ENCODE results near the gene GPR160. TPM values are rescaled to one million over a fixed set of nuclear protein-coding genes. Genes with fewer than 3 reads are reported as not detected.
A peak's percentile ranks its signal among the peaks of the same experiment; 100 is the strongest.

The GPR160 gene
- total and polyA plus RNA-seq, 12 donors: 0.22 to 1.9 (median 0.83) TPM

DNA sequence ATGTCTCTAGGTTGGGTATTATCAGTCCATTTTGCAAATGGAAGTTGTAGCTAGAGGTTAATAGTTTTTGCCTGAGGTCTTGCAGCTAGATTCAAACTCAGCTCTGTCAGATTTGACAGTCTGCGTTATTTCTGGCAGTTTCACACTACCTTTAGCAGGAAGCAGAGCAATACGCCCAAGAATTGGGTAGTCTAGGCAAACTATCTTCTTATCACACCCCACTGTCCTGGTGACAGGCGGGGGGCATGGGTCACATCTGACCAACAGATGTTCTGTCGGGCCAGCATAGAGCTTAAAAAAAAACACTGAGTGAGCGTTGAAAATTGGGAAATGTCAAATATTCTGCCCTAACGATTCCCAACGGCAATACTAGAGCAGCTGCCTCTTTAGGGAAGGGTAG, 5.7 kb downstream of the GPR160 start:
- TF ChIP-seq, protein P1, sequence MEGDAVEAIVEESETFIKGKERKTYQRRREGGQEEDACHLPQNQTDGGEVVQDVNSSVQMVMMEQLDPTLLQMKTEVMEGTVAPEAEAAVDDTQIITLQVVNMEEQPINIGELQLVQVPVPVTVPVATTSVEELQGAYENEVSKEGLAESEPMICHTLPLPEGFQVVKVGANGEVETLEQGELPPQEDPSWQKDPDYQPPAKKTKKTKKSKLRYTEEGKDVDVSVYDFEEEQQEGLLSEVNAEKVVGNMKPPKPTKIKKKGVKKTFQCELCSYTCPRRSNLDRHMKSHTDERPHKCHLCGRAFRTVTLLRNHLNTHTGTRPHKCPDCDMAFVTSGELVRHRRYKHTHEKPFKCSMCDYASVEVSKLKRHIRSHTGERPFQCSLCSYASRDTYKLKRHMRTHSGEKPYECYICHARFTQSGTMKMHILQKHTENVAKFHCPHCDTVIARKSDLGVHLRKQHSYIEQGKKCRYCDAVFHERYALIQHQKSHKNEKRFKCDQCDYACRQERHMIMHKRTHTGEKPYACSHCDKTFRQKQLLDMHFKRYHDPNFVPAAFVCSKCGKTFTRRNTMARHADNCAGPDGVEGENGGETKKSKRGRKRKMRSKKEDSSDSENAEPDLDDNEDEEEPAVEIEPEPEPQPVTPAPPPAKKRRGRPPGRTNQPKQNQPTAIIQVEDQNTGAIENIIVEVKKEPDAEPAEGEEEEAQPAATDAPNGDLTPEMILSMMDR (IDR thresholded peaks at IDR 0.05): no peak
- Histone ChIP-seq H3K36me3 (no peaks in the 10 kb centered on the region), H3K4me3 (no peak overlapping the region), H3K9me3 (no peaks in the 10 kb centered on the region), H3K27ac (no peak overlapping the region), H3K27me3 (peaks cover 0 to 31% (median 5%) of the 10 kb centered on the region in 7 donors), H3K4me1 (peaks cover 0 to 20% (median 3%) of the 10 kb centered on the region in 9 donors)
- WGBS, 2 donors: 69 to 71% methylated on average over 7 of the region's 7 CpGs
- DNase-seq: no peak
- no peak for ATAC-seq
- intact Hi-C loops (cut with DNase I): no loop called here

DNA sequence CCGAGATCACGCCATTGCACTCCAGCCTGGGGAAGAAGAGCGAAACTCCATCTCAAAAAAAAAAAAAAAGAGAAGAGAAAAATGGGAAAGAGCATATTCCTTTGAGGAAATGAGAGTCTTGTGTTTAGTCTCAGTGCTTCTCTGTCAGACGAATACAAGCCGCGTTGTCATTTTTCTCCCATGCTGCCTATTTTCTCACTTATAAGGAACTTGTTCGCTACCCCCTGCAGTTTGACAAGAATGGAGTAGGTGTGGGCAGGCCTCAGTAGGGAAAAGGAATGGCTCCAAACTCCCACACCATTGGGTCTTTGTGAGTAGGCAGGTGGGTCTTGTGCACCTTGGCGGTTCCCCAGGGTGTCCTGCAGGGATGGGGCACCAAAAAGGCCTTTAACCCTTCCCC, 6.5 kb downstream of the GPR160 start:
- H3K27ac ChIP-seq: peak overlapping the region in 2 of 10 donors; percentile 9 to 88
- H3K36me3 ChIP-seq: no peaks in the 10 kb centered on the region
- no peaks in the 10 kb centered on the region for H3K9me3 ChIP-seq
- peak overlapping the region in 1 of 10 donors; percentile 20 for H3K4me3 ChIP-seq
- TF ChIP-seq, protein P1 (IDR thresholded peaks at IDR 0.05): no peak
- ATAC-seq: peak in 2 of 8 donors; percentile 47 to 65
- H3K4me1 ChIP-seq: peaks cover 0 to 16% (median 0%) of the 10 kb centered on the region in 9 donors
- 87 to 93% methylated on average over 8 of the region's 8 CpGs for WGBS, 2 donors
- DNase-seq: no peak
- intact Hi-C loops (cut with DNase I): no loop called here
- H3K27me3 ChIP-seq: peaks cover 0 to 24% (median under 1%) of the 10 kb centered on the region in 7 donors

DNA sequence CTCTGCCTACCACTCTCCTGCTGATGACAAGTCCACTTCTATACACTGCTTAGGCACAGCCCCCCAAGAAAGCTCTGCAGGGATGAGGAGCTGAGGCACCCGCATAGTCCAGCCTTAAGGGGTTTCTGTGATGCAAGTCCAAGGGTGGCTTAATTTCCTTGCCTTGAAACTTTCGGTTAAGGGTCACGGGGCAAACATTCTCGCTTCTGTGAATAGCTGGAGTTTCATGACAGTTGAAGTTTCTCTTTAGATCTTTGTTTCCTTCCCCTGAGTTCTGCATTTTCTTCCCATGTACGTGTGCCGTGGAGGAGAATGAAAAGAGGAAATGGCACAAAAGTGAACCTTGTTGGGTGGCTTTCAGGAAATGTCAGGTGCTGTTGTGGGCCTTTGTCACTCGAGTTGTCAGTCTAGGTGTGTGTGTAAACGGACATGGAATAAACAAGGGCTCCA, 7.0 kb downstream of the GPR160 start:
- peaks cover 0 to 20% (median 0%) of the 10 kb centered on the region in 9 donors for H3K4me1 ChIP-seq
- peak overlapping the region in 2 of 10 donors; percentile 9 to 88 for H3K27ac ChIP-seq
- peak overlapping the region in 1 of 10 donors; percentile 20 for H3K4me3 ChIP-seq
- TF ChIP-seq, protein P1 (IDR thresholded peaks at IDR 0.05): no peak
- no peaks in the 10 kb centered on the region for H3K9me3 ChIP-seq
- intact Hi-C loops (cut with DNase I): no loop called here
- WGBS, 2 donors: 76 to 87% methylated on average over 8 of the region's 8 CpGs
- DNase-seq (no peak), ATAC-seq (peak in 2 of 8 donors; percentile 35 to 52)
- no peaks in the 10 kb centered on the region for H3K36me3 ChIP-seq
- H3K27me3 ChIP-seq: peaks cover 0 to 21% (median 0%) of the 10 kb centered on the region in 7 donors

DNA sequence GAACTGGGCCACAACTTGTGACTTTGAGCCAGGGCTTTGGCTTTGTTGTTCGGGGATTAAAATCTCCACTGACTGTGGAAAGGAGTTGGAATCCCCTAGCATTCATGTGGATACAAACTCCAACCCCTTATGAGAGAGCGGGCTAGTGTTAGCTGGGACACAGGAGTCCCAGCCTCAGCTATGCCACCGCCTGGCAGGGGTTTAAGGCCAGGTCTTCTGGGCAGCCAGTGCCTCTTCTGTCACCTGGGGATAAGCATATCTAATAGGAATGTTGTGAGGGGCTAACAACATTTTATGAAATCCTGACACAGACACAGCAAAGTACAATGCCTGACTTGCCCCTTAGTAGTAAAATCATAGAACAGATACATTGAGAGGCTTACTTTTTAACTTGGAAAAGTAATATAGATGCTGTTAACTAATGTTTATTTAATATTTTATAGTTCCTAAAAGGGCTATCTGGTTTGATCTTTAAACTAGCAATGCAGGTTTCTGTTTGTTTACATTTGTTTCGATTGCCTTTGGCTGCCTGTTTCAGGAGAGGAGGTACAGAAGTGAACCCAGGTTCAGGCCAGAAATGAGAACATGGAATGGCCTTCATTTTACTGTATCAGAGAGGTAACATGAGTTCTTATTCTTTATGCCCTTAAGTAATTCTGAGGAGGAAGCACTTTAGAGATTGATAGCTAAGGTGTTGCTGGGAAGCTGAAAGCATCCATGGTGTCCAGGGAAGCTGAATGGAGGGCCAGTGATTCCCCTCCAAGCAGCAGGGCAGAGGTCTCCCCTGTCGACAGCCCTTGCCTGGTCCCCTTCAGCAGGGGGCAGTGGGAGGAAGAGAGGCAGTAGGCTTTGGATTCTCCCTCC, 8.7 kb downstream of the GPR160 start:
- peaks cover 0 to 19% (median 0%) of the 10 kb centered on the region in 7 donors for H3K27me3 ChIP-seq
- ATAC-seq: no peak
- DNase-seq: no peak
- H3K4me1 ChIP-seq: peaks cover 0 to 20% (median 0%) of the 10 kb centered on the region in 9 donors
- intact Hi-C loops (cut with DNase I): no loop called here
- 83 to 88% methylated on average over 5 of the region's 5 CpGs for WGBS, 2 donors
- H3K9me3 ChIP-seq: no peaks in the 10 kb centered on the region
- H3K4me3 ChIP-seq: no peak overlapping the region
- TF ChIP-seq, protein P1 (IDR thresholded peaks at IDR 0.05): no peak
- H3K27ac ChIP-seq: no peak overlapping the region
- H3K36me3 ChIP-seq: no peaks in the 10 kb centered on the region
